NCI-H1417 (cell line): ENCODE measurements around the gene CZIB.

ENCODE experiments used
- DNase-seq, 3 experiments: peaks; one replicate each; lab custom pipeline; 2025; lab: John Stamatoyannopoulos, UW

The CZIB gene

DNA sequence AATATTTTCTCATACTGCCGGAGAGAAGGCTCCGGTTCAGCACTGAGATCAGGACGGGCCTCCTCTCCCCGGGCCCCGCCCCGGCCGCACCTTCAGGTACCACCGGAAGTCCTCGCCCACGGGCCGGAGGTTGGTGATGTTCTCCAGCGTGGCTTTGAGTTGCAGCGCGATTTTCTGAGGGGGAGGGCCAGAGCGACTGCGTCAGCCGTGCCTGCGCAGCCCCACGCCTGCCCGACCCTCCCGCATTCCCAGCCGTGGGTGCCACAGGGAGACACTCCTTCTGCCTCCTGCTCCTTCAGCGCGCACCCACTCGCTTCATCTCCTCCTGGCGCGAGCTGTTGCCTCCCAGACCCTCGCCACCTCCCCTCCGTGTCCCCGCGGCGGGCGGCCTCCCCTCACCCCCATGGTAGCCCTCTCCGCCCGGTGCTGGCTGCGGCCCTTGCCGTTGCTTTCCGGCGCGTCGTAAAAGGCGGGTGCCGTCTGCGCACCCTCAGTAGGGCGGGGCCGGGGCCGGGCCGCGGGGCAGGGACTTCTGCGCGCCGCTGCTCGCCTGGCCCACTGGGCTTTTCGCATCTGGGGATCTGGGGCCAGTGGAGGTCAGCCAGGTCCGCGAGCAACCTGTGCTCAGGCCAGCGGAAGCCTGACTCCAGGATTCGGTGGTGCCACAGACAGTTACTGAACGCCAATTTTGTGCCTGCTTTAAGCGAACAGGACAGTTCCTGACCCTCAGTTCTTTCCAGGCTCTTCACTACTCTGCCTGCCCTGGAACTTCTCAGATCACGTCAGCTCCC lies at the start of gene CZIB:
TSS of gene CZIB (minus strand) at position 464 of the 791 bp plus-strand sequence. CDS start at position 405, 59 bp downstream.
- peak; percentile 93 to 97 (median 96) for DNase-seq

DNA sequence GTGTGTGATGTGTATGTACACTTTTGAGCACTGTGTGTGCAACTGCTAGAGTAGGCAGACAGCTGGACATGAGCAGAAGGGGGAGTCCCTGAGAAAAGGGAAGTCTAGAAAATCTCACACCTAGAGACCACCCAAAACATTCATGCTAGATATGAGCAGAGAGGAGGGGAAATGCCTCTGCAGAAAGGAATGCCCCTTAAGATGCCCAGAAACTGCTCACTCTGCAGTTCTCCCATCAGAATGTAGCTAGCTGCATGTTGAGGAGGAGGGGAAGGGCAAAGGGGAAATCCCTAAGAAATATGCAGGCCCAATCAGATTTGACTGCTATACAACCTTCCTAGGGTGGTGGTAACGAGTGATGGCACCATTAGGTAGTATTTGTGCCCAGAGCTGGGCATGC lies 49.7 kb upstream of the CZIB start:
- DNase-seq, result no peak

DNA sequence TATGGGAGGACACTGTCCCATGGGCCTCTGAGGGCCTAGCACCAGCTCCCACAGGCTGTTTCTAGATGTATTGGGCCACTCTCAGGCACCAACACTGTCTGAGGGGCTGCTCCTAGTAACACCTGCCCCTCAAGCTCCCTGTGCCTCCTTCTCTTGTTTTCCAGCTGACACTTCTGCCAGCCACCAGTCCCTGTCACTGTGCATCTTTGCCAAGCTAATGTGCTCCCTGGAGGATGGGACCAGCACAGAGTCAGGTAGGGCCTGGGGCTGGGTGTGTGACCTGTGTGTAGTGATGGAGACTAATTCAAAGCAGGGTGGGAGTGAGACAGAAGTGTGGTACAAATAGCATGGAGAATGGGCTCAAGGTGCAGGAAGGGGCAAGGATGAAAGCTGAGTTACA lies 47.3 kb upstream of the CZIB start:
- DNase-seq, result no peak

DNA sequence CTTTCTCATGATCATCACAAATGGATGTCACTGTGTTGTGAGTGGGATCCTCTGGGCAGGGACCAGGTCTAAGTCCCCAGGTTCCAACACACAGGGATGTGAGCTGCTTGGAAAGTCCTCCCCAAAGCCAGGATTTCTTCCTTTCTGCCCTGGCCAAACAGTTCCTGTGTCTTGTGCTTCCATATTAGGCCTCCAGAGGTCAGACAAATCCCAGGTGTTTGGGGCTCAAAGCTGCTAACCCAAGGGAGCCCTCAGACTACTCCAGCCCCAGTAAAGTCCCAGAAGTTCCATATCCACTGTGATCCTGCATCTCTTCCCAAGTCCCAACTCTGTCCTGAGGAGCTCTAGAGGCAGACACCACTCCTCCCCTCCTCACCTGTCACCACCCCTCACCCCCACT lies 45.6 kb upstream of the CZIB start:
- DNase-seq, result peak in 2 of 3 experiments; percentile 11 to 20

DNA sequence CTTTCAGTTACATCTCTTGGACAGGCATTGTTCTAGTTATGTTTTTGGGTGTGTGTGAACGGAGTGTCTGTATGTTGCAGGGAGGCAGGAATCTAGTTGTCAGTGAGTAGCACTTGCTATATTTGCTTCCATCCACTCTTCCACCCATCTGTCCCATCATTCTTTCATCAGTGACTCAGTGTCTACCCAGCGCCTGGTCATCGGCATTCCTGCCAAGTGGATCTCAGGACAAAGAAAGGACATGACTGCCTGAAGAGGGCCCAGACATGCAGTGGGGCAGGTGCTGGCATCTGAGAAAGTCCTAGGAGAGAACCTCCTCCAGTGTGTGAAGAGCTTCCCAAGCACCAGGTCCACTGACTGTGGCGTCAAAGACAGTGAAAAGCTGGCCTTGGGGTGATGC lies 45.1 kb upstream of the CZIB start:
- no peak for DNase-seq

- no peak for DNase-seq
Measured at GRCh38 chr1:53264048-53264447, 43.6 kb upstream of the CZIB start.

DNA sequence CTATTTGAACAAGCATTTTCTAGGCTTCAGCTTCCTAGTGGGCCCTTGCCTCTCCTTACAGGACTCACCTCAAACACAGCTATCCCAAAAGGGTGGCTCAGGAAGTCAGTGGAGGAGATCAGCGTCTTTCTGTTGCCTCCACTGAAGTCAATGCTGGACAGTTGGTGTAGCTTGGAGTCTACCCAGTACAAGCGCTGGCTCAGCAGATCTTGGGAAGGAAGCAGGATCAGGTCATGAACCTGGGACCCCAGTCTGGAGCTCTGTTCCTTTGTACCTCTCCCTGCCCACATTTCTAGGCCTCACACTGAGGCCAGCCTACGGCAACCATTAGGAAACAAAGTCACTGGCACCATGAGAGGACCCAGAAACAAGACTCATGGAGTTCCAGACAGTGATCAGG lies 41.6 kb upstream of the CZIB start:
- no peak for DNase-seq

GRCh38 chr1:53260631-53261247 lies 40.3 kb upstream of the CZIB start:
- no peak for DNase-seq

GRCh38 chr1:53259932-53260331 lies 39.5 kb upstream of the CZIB start:
- no peak for DNase-seq

DNA sequence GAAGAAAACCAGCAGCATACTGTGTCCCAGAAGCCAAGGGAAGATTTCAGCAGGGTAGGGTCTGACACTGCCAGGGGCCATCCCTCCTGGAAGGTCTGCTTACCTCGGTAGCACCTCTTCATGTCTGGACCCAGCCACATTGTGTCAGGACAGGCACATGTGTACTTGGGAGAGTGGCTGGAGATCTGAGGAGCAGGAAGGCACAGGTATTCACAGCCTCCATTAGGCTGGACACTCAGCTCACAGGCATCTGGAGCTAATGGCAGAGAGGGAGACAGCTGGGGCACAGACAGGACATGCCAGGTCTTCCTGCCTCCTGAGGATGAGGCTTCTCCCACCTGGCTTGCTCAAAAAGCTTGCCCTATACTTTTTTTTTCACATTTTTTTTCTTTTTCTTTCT lies 37.8 kb upstream of the CZIB start:
- DNase-seq, result no peak

- no peak for DNase-seq
Measured at GRCh38 chr1:53257454-53258081, 37.1 kb upstream of the CZIB start.

DNA sequence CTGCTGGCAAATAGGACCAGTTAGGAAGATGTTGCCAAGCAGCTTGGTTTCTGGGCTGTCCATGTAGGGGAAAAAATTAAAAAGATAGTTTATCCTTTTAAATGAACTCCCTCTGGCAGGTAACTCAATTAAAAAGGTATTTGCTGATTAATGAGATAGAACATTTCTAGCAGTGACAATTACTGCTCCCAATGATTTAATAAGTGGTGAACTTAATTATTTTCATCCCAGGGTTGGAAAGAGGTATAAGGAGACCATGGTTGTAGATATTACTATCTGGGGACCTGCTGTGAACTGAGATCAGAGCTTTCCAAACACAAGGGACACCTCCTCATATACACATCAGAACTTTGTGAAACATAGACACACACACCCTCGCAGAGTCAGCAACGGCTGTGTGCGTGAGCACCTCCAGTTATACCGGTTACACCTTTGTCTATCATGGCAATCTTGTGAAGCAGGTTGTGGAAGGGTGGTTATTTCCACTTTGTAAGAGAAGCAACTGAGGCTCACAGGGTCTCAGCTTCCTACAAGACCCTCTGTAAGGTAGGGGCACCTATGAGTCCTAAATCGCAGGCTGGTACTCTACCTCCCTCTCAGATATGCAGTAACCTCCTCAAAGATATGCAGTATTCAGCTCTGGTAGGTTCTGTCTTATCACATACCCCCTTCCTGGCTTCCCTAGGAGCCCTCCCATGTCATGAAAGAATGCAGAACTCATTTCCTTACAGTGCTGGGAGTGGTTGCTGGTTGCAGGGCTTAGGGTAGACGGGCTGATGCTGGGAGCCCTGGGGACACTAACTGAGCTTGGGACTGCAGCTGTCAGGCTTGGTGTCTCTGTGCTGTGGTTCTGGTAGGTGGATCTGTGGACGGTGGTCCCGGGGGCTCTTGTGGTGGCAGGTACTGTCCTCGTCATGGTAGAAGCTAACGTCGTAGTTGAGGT lies 36.3 kb upstream of the CZIB start:
- DNase-seq, result no peak

DNA sequence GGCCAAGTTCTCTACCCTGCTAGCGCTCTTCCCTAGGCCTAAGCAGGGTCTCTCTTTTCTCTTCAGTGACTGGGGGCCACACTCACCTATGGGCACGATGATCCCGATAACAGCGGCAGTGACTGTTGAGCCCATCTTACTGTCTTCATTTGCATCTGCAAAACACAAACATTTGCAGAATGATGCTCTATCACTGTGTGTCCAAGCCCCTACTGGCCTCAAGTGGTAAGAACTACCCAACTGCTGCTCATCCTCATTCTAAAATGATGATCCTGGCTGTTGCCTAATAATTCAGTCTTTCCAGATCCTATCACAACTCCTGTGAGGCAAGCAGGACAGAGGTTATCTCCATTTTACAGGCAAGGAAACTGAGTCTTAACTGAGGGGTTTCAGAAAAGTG lies 34.6 kb upstream of the CZIB start:
- no peak for DNase-seq

DNA sequence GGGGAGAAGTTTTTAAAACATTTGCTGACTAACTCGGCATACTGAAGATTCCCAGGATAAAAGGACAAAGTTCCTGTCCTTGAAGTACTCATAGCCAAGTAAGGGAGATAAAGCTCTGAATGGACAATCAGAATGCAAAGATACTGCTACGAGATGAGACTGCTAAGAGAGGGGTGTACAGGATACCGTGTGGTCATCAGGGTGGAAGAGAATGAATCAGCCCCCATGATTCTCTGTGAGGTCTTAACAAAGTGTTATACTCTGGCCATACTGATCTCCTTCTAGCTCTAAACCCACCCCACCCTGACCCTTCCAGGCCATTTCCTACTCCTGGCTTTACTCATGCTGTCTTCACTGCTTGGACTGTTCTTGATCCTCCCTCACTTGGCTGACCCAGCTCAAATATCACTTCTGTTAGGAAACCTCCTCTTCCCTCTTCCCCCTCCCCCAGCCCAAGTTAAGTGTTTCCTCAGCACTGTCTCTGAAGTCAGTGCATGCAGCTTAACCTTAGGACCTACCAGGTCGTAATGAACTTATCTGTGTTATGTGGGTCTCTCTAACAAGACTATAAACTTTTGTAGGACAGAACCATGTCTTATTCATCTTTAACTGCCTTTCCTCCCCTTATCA lies 33.7 kb upstream of the CZIB start:
- no peak for DNase-seq

- DNase-seq, result no peak
Measured at GRCh38 chr1:53250325-53250724, 29.9 kb upstream of the CZIB start.

DNA sequence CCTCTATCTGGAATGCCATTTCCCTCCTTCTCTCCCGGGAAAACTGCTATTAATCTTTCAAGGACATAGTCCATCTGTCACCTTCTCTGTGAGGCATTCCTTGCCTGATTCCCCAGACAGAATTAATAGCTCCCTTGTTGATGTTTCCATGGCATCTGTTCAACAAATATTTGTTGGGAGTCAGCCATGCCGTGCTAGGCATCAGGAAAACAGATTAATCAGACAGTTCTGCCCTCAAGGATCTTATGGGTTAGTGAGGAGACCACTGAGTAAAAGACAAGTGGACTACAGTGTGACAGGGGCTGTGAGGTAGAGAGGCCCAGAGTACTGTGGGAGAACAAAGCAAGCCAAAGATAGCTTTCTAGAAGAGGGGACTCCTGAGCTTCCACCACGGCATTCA lies 29.3 kb upstream of the CZIB start:
- peak in 2 of 3 experiments; percentile 12 to 66 for DNase-seq

DNA sequence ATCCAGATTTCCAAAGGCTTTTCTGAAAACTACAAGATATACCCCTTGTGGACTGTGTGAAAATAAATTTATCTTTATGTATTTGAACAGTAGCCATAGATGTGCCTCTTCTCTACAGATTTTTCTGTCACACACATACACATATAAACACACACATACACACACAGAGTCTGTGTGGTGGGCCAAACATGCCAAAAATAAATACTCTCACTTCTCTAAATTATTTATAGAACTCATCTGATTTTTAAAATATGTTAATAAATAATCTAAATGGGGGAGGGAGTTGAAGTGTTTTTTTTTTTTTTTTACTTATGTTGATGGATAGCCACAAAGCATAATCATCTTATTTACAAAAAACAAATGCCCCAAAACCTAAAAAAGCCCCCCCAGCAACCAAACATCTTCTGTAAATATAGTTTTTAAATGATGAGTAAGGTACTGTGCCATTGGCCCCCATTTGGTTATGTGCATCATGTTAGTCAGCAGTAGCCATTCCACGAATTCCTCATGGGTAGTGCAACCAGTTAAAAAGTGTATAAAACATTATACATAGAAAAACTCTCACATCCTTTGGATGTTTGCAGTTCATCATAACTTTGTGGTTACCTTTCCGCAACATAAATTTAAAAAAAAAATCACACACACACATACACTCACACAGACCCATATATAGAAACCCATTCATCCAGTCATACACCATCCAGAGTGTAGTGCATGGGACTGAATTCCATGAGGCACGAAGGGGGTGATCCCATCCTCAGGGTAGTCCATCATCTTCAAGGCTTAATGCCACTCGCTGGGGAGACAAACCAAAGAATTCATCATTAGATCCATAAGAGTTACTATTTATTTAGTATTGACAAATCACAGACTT lies 26.1 kb upstream of the CZIB start:
- DNase-seq, result no peak

- no peak for DNase-seq
Measured at GRCh38 chr1:53244141-53244540, 23.7 kb upstream of the CZIB start.

- DNase-seq, result no peak
Measured at GRCh38 chr1:53242381-53242780, 21.9 kb upstream of the CZIB start.

GRCh38 chr1:53241828-53242227 lies 21.4 kb upstream of the CZIB start:
- DNase-seq, result no peak
